GM12878 (cell line): Measurements from ENCODE around the gene MAD1L1. TPM values are rescaled to one million over a fixed set of nuclear protein-coding genes. Genes with fewer than 3 reads are reported as not detected.

ENCODE experiments used
- ASH2L ChIP-seq: fragments of 300-600, 200-600 bp; sonication (generic); IDR thresholded peaks from 2 replicates; pipeline ENCODE4 v1.6.1; 2017; ENCODE audit warnings: low read depth, mild to moderate bottlenecking, borderline replicate concordance
- BRCA1 ChIP-seq: IDR thresholded peaks from 2 replicates; pipeline ENCODE4 v1.6.1; 2011; ENCODE audit warnings: low read depth, low read length, improper control_type of control experiment
- CBFB ChIP-seq: IDR thresholded peaks from 2 replicates; pipeline ENCODE4 v1.6.1; 2016; ENCODE audit warnings: antibody characterized with exemption, low read depth
- CHD2 ChIP-seq: IDR thresholded peaks from 2 replicates; pipeline ENCODE4 v1.6.1; 2011; ENCODE audit warnings: low read depth, low read length, improper control_type of control experiment, borderline replicate concordance
- FOXM1 ChIP-seq: IDR thresholded peaks from 2 replicates; pipeline ENCODE4 v1.6.1; 2012; ENCODE audit warnings: low read depth, mild to moderate bottlenecking, inconsistent platforms, low read length, moderate library complexity
- IKZF1 ChIP-seq: fragments of 450-650 bp; conservative IDR thresholded peaks from 2 replicates; pipeline ENCODE4 v1.6.1; 2017; ENCODE audit warnings: antibody characterized with exemption, mild to moderate bottlenecking
- IKZF2 ChIP-seq, 2 experiments: fragments of 450-650 bp; IDR thresholded peaks; 2 replicates each; pipeline ENCODE4 v1.6.1; 2017; ENCODE audit warnings: mild to moderate bottlenecking in 2 of 2, moderate library complexity in 2 of 2
- JUNB ChIP-seq: IDR thresholded peaks from 2 replicates; pipeline ENCODE4 v1.6.1; 2016; ENCODE audit warnings: antibody characterized with exemption, mild to moderate bottlenecking
- KLF5 ChIP-seq: fragments of 450-650 bp; IDR thresholded peaks from 2 replicates; pipeline ENCODE4 v1.6.1; 2014; ENCODE audit warnings: mild to moderate bottlenecking; ENCODE audit not compliant: partially characterized antibody
- MTA2 ChIP-seq: fragments of 450-650 bp; IDR thresholded peaks from 2 replicates; pipeline ENCODE4 v1.6.1; 2016; ENCODE audit warnings: low read depth, mild to moderate bottlenecking, moderate library complexity
- NFXL1 ChIP-seq: fragments of 450-650 bp; IDR thresholded peaks from 2 replicates; pipeline ENCODE4 v1.6.1; 2017; ENCODE audit warnings: antibody characterized with exemption, mild to moderate bottlenecking, borderline replicate concordance
- NR2C1 ChIP-seq: fragments of 450-650 bp; IDR thresholded peaks from 2 replicates; pipeline ENCODE4 v1.6.1; 2017; ENCODE audit warnings: antibody characterized with exemption, mild to moderate bottlenecking, moderate library complexity
- PML ChIP-seq: IDR thresholded peaks from 2 replicates; pipeline ENCODE4 v1.6.1; 2012; ENCODE audit warnings: low read length, inconsistent platforms
- POLR2AphosphoS2 ChIP-seq: IDR thresholded peaks from 2 replicates; pipeline ENCODE4 v1.6.1; 2011; ENCODE audit warnings: low read depth, mild to moderate bottlenecking, low read length, improper control_type of control experiment, moderate library complexity
- RELA ChIP-seq: fragments of 450-650 bp; IDR thresholded peaks from 2 replicates; pipeline ENCODE4 v1.8.0; 2014; ENCODE audit warnings: borderline replicate concordance; ENCODE audit not compliant: partially characterized antibody
- SMAD1 ChIP-seq: fragments of 450-650 bp; IDR thresholded peaks from 2 replicates; pipeline ENCODE4 v1.6.1; 2018; ENCODE audit warnings: mild to moderate bottlenecking, low read depth; ENCODE audit not compliant: partially characterized antibody
- SMARCA5 ChIP-seq: fragments of 450-650 bp; IDR thresholded peaks from 2 replicates; pipeline ENCODE4 v1.6.1; 2017; ENCODE audit warnings: mild to moderate bottlenecking
- SP1 ChIP-seq: IDR thresholded peaks from one replicate; pipeline ENCODE4 v1.6.1; 2011; ENCODE audit warnings: low read depth, low read length
- YBX1 ChIP-seq: fragments of 450-650 bp; IDR thresholded peaks from 2 replicates; pipeline ENCODE4 v1.6.1; 2016; ENCODE audit warnings: antibody characterized with exemption
- ZBED1 ChIP-seq: IDR thresholded peaks from 2 replicates; pipeline ENCODE4 v1.6.1; 2016; ENCODE audit warnings: borderline replicate concordance
- ZBTB40 ChIP-seq: fragments of 450-650 bp; IDR thresholded peaks from 2 replicates; pipeline ENCODE4 v1.6.1; 2016; ENCODE audit warnings: mild to moderate bottlenecking, moderate library complexity, borderline replicate concordance
- ZSCAN29 ChIP-seq: fragments of 450-650 bp; IDR thresholded peaks from 2 replicates; pipeline ENCODE4 v1.6.1; 2017; ENCODE audit warnings: mild to moderate bottlenecking, moderate library complexity
- polyA plus RNA-seq, 11 experiments: library from polyadenylated mRNA; depleted of rRNA in 4 of 11; unstranded in 6 of 11; stranded (reverse) in 5 of 11; fragments of >200 nt; fragmentation: Nextera tagmentation in 4 of 11; fragmentation: Illumina TruSeq in 1 of 11; extraction: Ambion mirVana in 4 of 11; extraction: Trizol in 1 of 11; gene quantifications; 1 replicate in 1 of 11; 2 replicates in 10 of 11; pipeline versions ENCODE4 v1.2.1 to v1.2.3, GENCODE V29; 2011 to 2016; ENCODE audit warnings: inconsistent platforms in 2 of 11, missing spikeins in 2 of 11, low read depth in 1 of 11
- total RNA-seq, 4 experiments: library from RNA; depleted of rRNA in 3 of 4; stranded (reverse); fragments of >200 nt in 3 of 4; fragmentation: Illumina TruSeq in 1 of 4; extraction: Trizol in 1 of 4; gene quantifications; 2 replicates each; pipeline versions ENCODE4 v1.2.1 to v1.2.3, GENCODE V29; 2013 to 2021
- TF ChIP-seq, protein P1 (sequence below), 3 experiments: IDR thresholded peaks in 2 of 3; conservative IDR thresholded peaks in 1 of 3; 2 replicates each; pipeline ENCODE4 v1.5.1; 2011; ENCODE audit warnings: low read depth in 3 of 3, low read length in 3 of 3, mild to moderate bottlenecking in 3 of 3, control low read depth in 2 of 3, moderate library complexity in 2 of 3, inconsistent platforms in 1 of 3, mixed read lengths in 1 of 3; ENCODE audit not compliant: control insufficient read depth in 2 of 3, insufficient read depth in 1 of 3; ENCODE audit errors: extremely low read depth in 1 of 3
- TF ChIP-seq, protein P2 (sequence below): fragments of 450-650 bp; IDR thresholded peaks from 2 replicates; pipeline ENCODE4 v1.6.1; 2017; ENCODE audit warnings: low read depth, mild to moderate bottlenecking, moderate library complexity

MAD1L1 gene
- total and polyA plus RNA-seq, 10 of the 15 experiments (the other 5 are each of a cell fraction or from before 2014, with no cell fraction given) = 2.2 to 76.8 (median 38.3) TPM

- peak; percentile 92 for TF ChIP-seq ZBTB40
- peak; percentile 97 for TF ChIP-seq CBFB
- TF ChIP-seq NR2C1 = no peak
- no peak for TF ChIP-seq SMAD1
- no peak for TF ChIP-seq JUNB
- TF ChIP-seq POLR2AphosphoS2 = no peak; the same call in 1 of the 2 replicates
- TF ChIP-seq FOXM1 = no peak
- TF ChIP-seq PML = peak; percentile 76
- TF ChIP-seq ASH2L = peak; percentile 59; the same call in 1 of the 2 replicates
- peak; percentile 90; the same call in 1 of the 2 replicates for TF ChIP-seq ZBED1
- no peak for TF ChIP-seq NFXL1
- TF ChIP-seq, protein P1, sequence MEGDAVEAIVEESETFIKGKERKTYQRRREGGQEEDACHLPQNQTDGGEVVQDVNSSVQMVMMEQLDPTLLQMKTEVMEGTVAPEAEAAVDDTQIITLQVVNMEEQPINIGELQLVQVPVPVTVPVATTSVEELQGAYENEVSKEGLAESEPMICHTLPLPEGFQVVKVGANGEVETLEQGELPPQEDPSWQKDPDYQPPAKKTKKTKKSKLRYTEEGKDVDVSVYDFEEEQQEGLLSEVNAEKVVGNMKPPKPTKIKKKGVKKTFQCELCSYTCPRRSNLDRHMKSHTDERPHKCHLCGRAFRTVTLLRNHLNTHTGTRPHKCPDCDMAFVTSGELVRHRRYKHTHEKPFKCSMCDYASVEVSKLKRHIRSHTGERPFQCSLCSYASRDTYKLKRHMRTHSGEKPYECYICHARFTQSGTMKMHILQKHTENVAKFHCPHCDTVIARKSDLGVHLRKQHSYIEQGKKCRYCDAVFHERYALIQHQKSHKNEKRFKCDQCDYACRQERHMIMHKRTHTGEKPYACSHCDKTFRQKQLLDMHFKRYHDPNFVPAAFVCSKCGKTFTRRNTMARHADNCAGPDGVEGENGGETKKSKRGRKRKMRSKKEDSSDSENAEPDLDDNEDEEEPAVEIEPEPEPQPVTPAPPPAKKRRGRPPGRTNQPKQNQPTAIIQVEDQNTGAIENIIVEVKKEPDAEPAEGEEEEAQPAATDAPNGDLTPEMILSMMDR (IDR thresholded peaks at IDR 0.05 in 2 of 3, conservative IDR thresholded peaks at IDR 0.05 in 1 of 3; ENCODE audit: control insufficient read depth in 2 of 3, extremely low read depth in 1 of 3, insufficient read depth in 1 of 3, low read depth in 3 of 3, low read length in 3 of 3) = no peak
- no peak for TF ChIP-seq MTA2
- no peak for TF ChIP-seq SP1
- TF ChIP-seq ZSCAN29 = peak; percentile 81; the same call in 1 of the 2 replicates
- peak; percentile 100 for TF ChIP-seq CHD2
- peak; percentile 76 for TF ChIP-seq RELA
- TF ChIP-seq IKZF1 = peak; percentile 80
- peak; percentile 95 for TF ChIP-seq BRCA1
- TF ChIP-seq KLF5 = no peak
- TF ChIP-seq SMARCA5 = peak; percentile 56; the same call in 1 of the 2 replicates
- TF ChIP-seq YBX1 = no peak
- peak in 1 of 2 experiments; percentile 10; a peak in 1 of 4 replicates for TF ChIP-seq IKZF2 (IDR thresholded peaks at IDR 0.05)
- TF ChIP-seq, protein P2, sequence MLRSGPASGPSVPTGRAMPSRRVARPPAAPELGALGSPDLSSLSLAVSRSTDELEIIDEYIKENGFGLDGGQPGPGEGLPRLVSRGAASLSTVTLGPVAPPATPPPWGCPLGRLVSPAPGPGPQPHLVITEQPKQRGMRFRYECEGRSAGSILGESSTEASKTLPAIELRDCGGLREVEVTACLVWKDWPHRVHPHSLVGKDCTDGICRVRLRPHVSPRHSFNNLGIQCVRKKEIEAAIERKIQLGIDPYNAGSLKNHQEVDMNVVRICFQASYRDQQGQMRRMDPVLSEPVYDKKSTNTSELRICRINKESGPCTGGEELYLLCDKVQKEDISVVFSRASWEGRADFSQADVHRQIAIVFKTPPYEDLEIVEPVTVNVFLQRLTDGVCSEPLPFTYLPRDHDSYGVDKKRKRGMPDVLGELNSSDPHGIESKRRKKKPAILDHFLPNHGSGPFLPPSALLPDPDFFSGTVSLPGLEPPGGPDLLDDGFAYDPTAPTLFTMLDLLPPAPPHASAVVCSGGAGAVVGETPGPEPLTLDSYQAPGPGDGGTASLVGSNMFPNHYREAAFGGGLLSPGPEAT = 0 out of 2 replicates have a peak, but pooled peaks have one; percentile 66
Measured at GRCh38 chr7:2232766-2233520, at the start of gene MAD1L1 (continued).
